Endothelial cell of umbilical vein (primary cell): ENCODE results near the gene CNIH2. TPM values are rescaled to one million over a fixed set of nuclear protein-coding genes. Genes with fewer than 3 reads are reported as not detected.

Experiments used
- BruUV-seq: library from RNA; stranded (reverse); fragments of 400-500 nt; replicated peaks from 2 replicates; lab custom pipeline; 2021; lab: Mats Ljungman, UMichigan
- CTCF ChIA-PET: fragments of 300-600, 350-600 bp; sonication (Branson Sonifier 250); formaldehyde crosslinking; loops from one replicate; lab custom pipeline; 2021; ENCODE audit warnings: antibody characterized with exemption, inconsistent platforms; lab: Charles Lee
- POLR2A ChIA-PET: fragments of 300-600, 350-600 bp; sonication (Branson Sonifier 250); formaldehyde crosslinking; loops from one replicate; lab custom pipeline; 2021; ENCODE audit warnings: antibody characterized with exemption, inconsistent platforms; lab: Charles Lee
- DNase-seq: peaks from one replicate; pipeline ENCODE4 v3.0.0-alpha.2; 2011; ENCODE audit warnings: low read depth, low spot score
- FAIRE-seq: peaks from 2 replicates; lab custom pipeline; 2011; peaks lifted over from hg19 to GRCh38; lab: Jason Lieb, UNC
- H2AFZ ChIP-seq: 2 replicates; pipeline ENCODE4 v1.6.0; 2012; ENCODE audit warnings: low read depth, low read length, control low read depth, inconsistent platforms
- H3K27ac ChIP-seq: 2 replicates; pipeline ENCODE4 v1.5.1; 2011; ENCODE audit warnings: low read depth, mild to moderate bottlenecking, control low read depth, low read length, moderate library complexity; ENCODE audit not compliant: insufficient read depth
- H3K27me3 ChIP-seq, 2 experiments: 2 replicates each; pipeline versions ENCODE4 v1.6.0 to v1.6.1; 2011; ENCODE audit warnings: low read length in 2 of 2, mixed read lengths in 1 of 2; ENCODE audit not compliant: control insufficient read depth in 2 of 2, insufficient read depth in 2 of 2
- H3K36me3 ChIP-seq, 2 experiments: 2 replicates in 1 of 2; 3 replicates in 1 of 2; pipeline ENCODE4 v1.5.1; 2011; ENCODE audit warnings: low read length in 2 of 2, mild to moderate bottlenecking in 1 of 2, moderate library complexity in 1 of 2; ENCODE audit not compliant: control insufficient read depth in 2 of 2, insufficient read depth in 2 of 2; ENCODE audit errors: extremely low read depth in 1 of 2
- H3K4me1 ChIP-seq: 3 replicates; pipeline ENCODE4 v1.5.1; 2011; ENCODE audit warnings: mild to moderate bottlenecking, low read length; ENCODE audit not compliant: control insufficient read depth, insufficient read depth; ENCODE audit errors: extremely low read depth
- H3K4me2 ChIP-seq: 2 replicates; pipeline ENCODE4 v1.6.1; 2011; ENCODE audit warnings: low read length, control low read depth, mixed read lengths; ENCODE audit not compliant: insufficient read depth
- H3K4me3 ChIP-seq, 3 experiments: fragments of 200-600 bp in 1 of 3; sonication (generic), shearing (Covaris generic) in 1 of 3; replicated peaks in 1 of 3; 2 replicates each; pipeline ENCODE4 v1.5.1; 2011 to 2016; ENCODE audit warnings: control low read depth in 3 of 3, low read length in 3 of 3, mild to moderate bottlenecking in 2 of 3, inconsistent platforms in 1 of 3, low read depth in 1 of 3, moderate library complexity in 1 of 3; ENCODE audit not compliant: insufficient read depth in 1 of 3
- H3K79me2 ChIP-seq: 2 replicates; pipeline ENCODE4 v1.6.0; 2012; ENCODE audit warnings: low read length, inconsistent platforms; ENCODE audit not compliant: control insufficient read depth, insufficient read depth
- H3K9ac ChIP-seq: replicated peaks from 2 replicates; pipeline ENCODE3; 2011; ENCODE audit warnings: low read length, control low read depth; ENCODE audit not compliant: insufficient read depth; ENCODE audit errors: extremely low read depth
- H3K9me1 ChIP-seq: replicated peaks from 3 replicates; pipeline ENCODE4 v1.6.0; 2011; ENCODE audit warnings: mild to moderate bottlenecking, low read length; ENCODE audit not compliant: control insufficient read depth, insufficient read depth; ENCODE audit errors: extremely low read depth
- H3K9me3 ChIP-seq: replicated peaks from 2 replicates; pipeline ENCODE4 v1.5.1; 2012; ENCODE audit warnings: low read length, inconsistent platforms; ENCODE audit not compliant: control insufficient read depth, insufficient read depth
- H4K20me1 ChIP-seq: replicated peaks from 2 replicates; pipeline ENCODE3; 2011; ENCODE audit warnings: mild to moderate bottlenecking, low read length; ENCODE audit not compliant: control insufficient read depth, insufficient read depth; ENCODE audit errors: extremely low read depth
- CTCF ChIP-seq, 2 donors: IDR thresholded peaks; 1 replicate in 1 of 2; 2 replicates in 1 of 2; pipeline ENCODE4 v1.5.1; 2011; ENCODE audit warnings: low read length in 2 of 2, mild to moderate bottlenecking in 2 of 2, moderate library complexity in 2 of 2, control low read depth in 1 of 2, inconsistent platforms in 1 of 2, low read depth in 1 of 2; ENCODE audit not compliant: insufficient read depth in 1 of 2; ENCODE audit errors: extremely low read depth in 1 of 2
- EZH2 ChIP-seq: IDR thresholded peaks from 2 replicates; pipeline ENCODE4 v1.6.1; 2012; ENCODE audit warnings: borderline replicate concordance, low read depth, mild to moderate bottlenecking, moderate library complexity, low read length, inconsistent platforms; ENCODE audit not compliant: severe bottlenecking
- FOS ChIP-seq: IDR thresholded peaks from 2 replicates; pipeline ENCODE4 v1.6.1; 2011; ENCODE audit warnings: mild to moderate bottlenecking, low read length, moderate library complexity, borderline replicate concordance; ENCODE audit not compliant: insufficient read depth
- GATA2 ChIP-seq: IDR thresholded peaks from 2 replicates; pipeline ENCODE4 v1.7.0; 2011; ENCODE audit warnings: low read depth, mild to moderate bottlenecking, moderate library complexity, mixed read lengths, low read length; ENCODE audit not compliant: insufficient read length, insufficient read depth
- JUN ChIP-seq: IDR thresholded peaks from 2 replicates; pipeline ENCODE4 v1.6.1; 2011; ENCODE audit warnings: borderline replicate concordance, low read depth; ENCODE audit not compliant: insufficient read length, insufficient read depth
- MAX ChIP-seq: IDR thresholded peaks from 2 replicates; pipeline ENCODE4 v1.6.1; 2011; ENCODE audit not compliant: insufficient read depth, insufficient read length
- MYC ChIP-seq: IDR thresholded peaks from one replicate; pipeline ENCODE4 v1.6.1; 2011; ENCODE audit warnings: mild to moderate bottlenecking, low read depth, low read length
- POLR2A ChIP-seq: IDR thresholded peaks from 2 replicates; pipeline ENCODE4 v1.6.1; 2012; ENCODE audit warnings: low read depth, mild to moderate bottlenecking, control low read depth, low read length
- POLR2AphosphoS5 ChIP-seq: IDR thresholded peaks from 2 replicates; pipeline ENCODE4 v1.6.1; 2012; ENCODE audit warnings: low read depth, mild to moderate bottlenecking, control low read depth, low read length, moderate library complexity; ENCODE audit not compliant: insufficient read depth
- dilution Hi-C: fragments of 300-500 bp; cut with MboI; formaldehyde crosslinking; loops from one replicate; pipeline ENCODE4 v1.15.0; 2019; ENCODE audit warnings: low sequenced_read_pairs; ENCODE audit not compliant: extremely low pct_ligation_motif_present
- intact Hi-C: fragments of 100-400 bp; cut with micrococcal nuclease; formaldehyde crosslinking; loops from one replicate; pipeline ENCODE4 v1.10.0; 2022
- polyA plus RNA-seq, 4 experiments: library from polyadenylated mRNA; depleted of rRNA in 3 of 4; stranded (reverse) in 3 of 4; unstranded in 1 of 4; fragments of >200 nt; gene quantifications; 2 replicates each; pipeline versions ENCODE4 v1.2.1 to v1.2.3, GENCODE V29; 2011 to 2012; ENCODE audit warnings: missing spikeins in 1 of 4
- total RNA-seq: library from RNA; stranded (reverse); gene quantifications from 2 replicates; pipeline ENCODE4 v1.2.3, GENCODE V29; 2021

CNIH2 gene
- total and polyA plus RNA-seq, 2 donors (not counting 3 experiments of a cell fraction or from before 2014, with no cell fraction given): 0.46 to 1.2 TPM

GRCh38 chr11:66228521-66228920 lies 49.5 kb upstream of the CNIH2 start:
- Histone ChIP-seq H3K9me1 (no peaks in the 10 kb centered on the region), H2AFZ (no peak overlapping the region), H3K27me3 (no peaks in the 10 kb centered on the region), H3K4me2 (no peak overlapping the region), H3K79me2 (no peaks in the 10 kb centered on the region), H3K27ac (no peak overlapping the region), H4K20me1 (no peaks in the 10 kb centered on the region), H3K4me1 (no peaks in the 10 kb centered on the region), H3K9ac (no peak overlapping the region), H3K4me3 (no peak overlapping the region), H3K36me3 (peaks cover 0 to 37% of the 10 kb centered on the region in 2 experiments), H3K9me3 (no peaks in the 10 kb centered on the region)
- BruUV-seq: no TSS peak
- intact Hi-C loops (no loop called here), dilution Hi-C loops (no loop called here)
- FAIRE-seq (no peak), DNase-seq (no peak)
- ChIA-PET POLR2A (no interaction called here), CTCF (no interaction called here)
- TF ChIP-seq MYC (no peak), GATA2 (no peak), POLR2A (no peak), JUN (no peak), EZH2 (no peak), MAX (no peak), CTCF (IDR thresholded peaks at IDR 0.05; ENCODE audit: extremely low read depth in 1 of 2, insufficient read depth in 1 of 2, low read depth in 1 of 2, low read length in 2 of 2) (no peak), POLR2AphosphoS5 (no peak), FOS (no peak)
